ENCODE measurements around the gene ABI3BP. TPM values are rescaled to one million over a fixed set of nuclear protein-coding genes. Genes with fewer than 3 reads are reported as not detected.

ABI3BP gene
- total RNA-seq, 6 experiments from 2014 or later: 1.5 to 4.9 (median 3.0) TPM

DNA sequence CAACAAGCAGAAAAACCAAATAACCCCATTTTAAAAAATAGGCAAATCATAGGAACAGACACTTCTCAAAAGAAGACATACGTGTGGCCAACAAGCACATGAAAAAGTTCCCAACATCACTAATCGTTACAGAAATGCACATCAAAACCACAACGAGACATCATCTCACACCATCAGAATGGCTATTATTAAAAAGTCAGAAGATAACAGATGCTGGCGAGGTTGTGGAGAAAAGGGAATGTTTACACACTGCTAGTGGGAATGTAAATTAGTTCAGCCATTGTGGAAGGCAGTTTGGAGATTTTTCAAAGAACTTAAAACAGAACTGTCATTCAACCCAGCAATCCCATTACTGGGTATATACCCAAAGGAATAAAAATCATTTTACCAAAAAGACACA lies 60.7 kb downstream of the ABI3BP start:
- Histone ChIP-seq H3K4me1 (no peaks in the 10 kb centered on the region), H3K9me3 (no peaks in the 10 kb centered on the region), H3K4me3 (no peak overlapping the region), H3K27ac (no peak overlapping the region), H3K36me3 (no peaks in the 10 kb centered on the region), H3K27me3 (no peaks in the 10 kb centered on the region)
- ATAC-seq: no peak
- WGBS (ENCODE audit: insufficient coverage, low coverage, low lambda C conversion rate, missing lambda C conversion rate): 52% methylated on average over 4 of the region's 4 CpGs
- intact Hi-C loops (cut with DNase I): no loop called here
- no peak for DNase-seq
- TF ChIP-seq POLR2A (IDR thresholded peaks at IDR 0.05): no peak
- TF ChIP-seq, protein P1, sequence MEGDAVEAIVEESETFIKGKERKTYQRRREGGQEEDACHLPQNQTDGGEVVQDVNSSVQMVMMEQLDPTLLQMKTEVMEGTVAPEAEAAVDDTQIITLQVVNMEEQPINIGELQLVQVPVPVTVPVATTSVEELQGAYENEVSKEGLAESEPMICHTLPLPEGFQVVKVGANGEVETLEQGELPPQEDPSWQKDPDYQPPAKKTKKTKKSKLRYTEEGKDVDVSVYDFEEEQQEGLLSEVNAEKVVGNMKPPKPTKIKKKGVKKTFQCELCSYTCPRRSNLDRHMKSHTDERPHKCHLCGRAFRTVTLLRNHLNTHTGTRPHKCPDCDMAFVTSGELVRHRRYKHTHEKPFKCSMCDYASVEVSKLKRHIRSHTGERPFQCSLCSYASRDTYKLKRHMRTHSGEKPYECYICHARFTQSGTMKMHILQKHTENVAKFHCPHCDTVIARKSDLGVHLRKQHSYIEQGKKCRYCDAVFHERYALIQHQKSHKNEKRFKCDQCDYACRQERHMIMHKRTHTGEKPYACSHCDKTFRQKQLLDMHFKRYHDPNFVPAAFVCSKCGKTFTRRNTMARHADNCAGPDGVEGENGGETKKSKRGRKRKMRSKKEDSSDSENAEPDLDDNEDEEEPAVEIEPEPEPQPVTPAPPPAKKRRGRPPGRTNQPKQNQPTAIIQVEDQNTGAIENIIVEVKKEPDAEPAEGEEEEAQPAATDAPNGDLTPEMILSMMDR (IDR thresholded peaks at IDR 0.05): no peak

DNA sequence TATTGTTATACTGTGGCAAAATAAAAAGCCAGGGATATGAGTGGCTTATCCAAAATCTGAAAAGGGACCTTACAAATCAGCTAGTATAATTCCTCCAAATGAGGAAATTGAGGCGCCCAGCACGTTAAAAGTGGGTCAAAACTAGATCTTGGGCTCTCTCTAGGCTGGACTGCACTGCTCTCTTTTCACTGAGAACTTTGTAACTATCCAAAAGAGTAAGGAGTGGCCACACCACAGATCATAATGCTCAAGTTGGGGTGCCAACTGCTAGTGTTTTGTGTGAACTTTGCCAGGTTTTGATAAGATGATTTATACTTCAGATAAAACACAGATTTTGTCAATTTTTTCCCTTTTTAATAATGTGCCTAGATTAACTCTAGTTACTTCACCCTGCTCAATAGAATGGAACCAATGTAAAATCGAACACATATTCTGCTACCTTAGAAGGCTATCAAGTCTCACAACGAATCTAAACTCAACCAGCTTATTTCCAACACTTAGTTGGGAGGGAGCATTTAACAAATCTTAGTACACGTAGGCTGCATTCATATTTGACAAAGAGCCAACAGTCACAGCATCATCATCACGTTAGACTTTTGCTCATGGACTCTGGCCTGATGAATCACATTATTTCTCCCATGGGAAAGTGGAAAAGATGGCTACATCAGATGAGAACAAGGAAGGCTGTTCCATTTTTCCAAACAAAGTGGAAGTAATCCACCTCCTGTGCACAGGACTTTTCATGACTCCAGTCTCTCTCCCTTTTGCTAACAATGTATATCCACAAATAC lies 64.4 kb downstream of the ABI3BP start:
- H3K27ac ChIP-seq: no peak overlapping the region
- no peaks in the 10 kb centered on the region for H3K4me1 ChIP-seq
- intact Hi-C loops (cut with DNase I): no loop called here
- ATAC-seq (no peak), DNase-seq (no peak)
- no peaks in the 10 kb centered on the region for H3K36me3 ChIP-seq
- H3K4me3 ChIP-seq: no peak overlapping the region
- 40% methylated on average over 6 of the region's 6 CpGs for WGBS (ENCODE audit: insufficient coverage, low coverage, low lambda C conversion rate, missing lambda C conversion rate)
- H3K9me3 ChIP-seq: no peaks in the 10 kb centered on the region
- no peak for TF ChIP-seq POLR2A (IDR thresholded peaks at IDR 0.05)
- TF ChIP-seq, protein P1 (IDR thresholded peaks at IDR 0.05): no peak
- no peaks in the 10 kb centered on the region for H3K27me3 ChIP-seq

DNA sequence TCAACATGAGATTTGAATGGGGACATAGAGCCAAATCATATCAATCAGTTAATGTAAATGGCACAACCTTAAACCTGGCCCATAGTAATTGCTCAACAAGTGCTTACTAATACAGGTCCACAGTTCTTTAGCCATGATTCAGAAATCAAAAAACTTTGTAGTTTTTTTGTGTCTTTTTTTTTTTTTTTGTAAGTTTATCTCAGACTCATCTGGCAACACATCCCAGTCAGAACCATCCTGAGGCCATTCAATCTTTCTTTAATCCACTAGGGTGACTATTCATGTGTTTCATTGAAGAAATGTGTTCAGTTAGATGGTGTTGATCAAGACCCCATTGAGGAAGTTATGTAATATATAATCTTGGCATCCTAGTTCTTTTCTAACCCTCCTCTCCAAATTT lies 65.4 kb downstream of the ABI3BP start:
- intact Hi-C loops (cut with DNase I): no loop called here
- H3K27ac ChIP-seq: no peak overlapping the region
- no peaks in the 10 kb centered on the region for H3K36me3 ChIP-seq
- ATAC-seq: no peak
- no peak overlapping the region for H3K4me3 ChIP-seq
- H3K4me1 ChIP-seq: no peaks in the 10 kb centered on the region
- no peaks in the 10 kb centered on the region for H3K9me3 ChIP-seq
- no peak for TF ChIP-seq POLR2A (IDR thresholded peaks at IDR 0.05)
- TF ChIP-seq, protein P1 (IDR thresholded peaks at IDR 0.05): no peak
- H3K27me3 ChIP-seq: no peaks in the 10 kb centered on the region
- DNase-seq: no peak

DNA sequence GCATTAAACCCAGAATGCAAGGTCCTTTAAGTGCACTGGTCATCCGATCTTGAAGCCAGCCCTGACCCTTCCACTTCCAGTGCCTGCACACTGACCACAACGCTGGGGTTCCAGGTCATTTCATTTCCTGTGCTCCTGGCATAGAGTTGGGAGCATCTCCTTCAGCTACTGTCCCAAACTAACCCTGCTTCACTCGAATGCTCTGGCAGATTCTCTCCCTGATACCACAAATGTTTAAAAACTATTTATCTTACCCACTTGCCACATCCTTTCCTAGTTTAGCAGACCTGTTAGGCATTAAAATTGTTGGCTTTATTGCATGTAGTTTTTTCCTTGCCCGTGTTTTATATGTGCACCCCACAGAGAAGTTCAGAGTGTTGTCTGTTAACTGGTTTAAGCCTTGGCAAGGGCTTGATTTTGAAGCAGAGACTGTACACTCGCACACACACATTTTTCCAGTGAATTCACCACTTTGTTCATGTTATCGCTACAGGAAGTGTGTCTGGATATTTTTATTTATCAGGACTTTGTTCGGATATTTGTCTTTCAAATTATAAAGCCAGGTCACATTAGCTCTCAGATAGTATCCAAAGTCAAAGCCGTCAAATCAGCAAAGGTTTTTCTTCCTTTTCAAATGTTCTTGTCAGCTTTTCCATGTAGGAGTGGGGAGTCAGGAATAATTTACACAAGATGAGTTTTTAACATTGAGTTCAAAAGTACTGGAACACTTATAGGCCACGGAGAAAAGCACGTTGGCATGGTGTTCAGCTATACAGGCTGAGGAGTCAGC lies 77.3 kb downstream of the ABI3BP start:
- H3K4me1 ChIP-seq: no peaks in the 10 kb centered on the region
- TF ChIP-seq, protein P1 (IDR thresholded peaks at IDR 0.05): no peak
- TF ChIP-seq POLR2A (IDR thresholded peaks at IDR 0.05): no peak
- intact Hi-C loops (cut with DNase I): no loop called here

More for the DNA sequence above, 77.3 kb downstream of the ABI3BP start:
- Histone ChIP-seq H3K27ac (no peak overlapping the region), H3K36me3 (no peaks in the 10 kb centered on the region), H3K9me3 (no peaks in the 10 kb centered on the region), H3K4me3 (no peak overlapping the region), H3K27me3 (no peaks in the 10 kb centered on the region)
- WGBS (ENCODE audit: insufficient coverage, low coverage, low lambda C conversion rate, missing lambda C conversion rate): 33% methylated on average over 9 of the region's 10 CpGs
- DNase-seq: no peak
- peak in 1 of 4 donors; percentile 29 for ATAC-seq
